ENCODE data around the gene TTC21A. TPM values are rescaled to one million over a fixed set of nuclear protein-coding genes. Genes with fewer than 3 reads are reported as not detected.

The TTC21A gene
- total RNA-seq, 1 experiment from 2014 or later, result 9.5 TPM

DNA sequence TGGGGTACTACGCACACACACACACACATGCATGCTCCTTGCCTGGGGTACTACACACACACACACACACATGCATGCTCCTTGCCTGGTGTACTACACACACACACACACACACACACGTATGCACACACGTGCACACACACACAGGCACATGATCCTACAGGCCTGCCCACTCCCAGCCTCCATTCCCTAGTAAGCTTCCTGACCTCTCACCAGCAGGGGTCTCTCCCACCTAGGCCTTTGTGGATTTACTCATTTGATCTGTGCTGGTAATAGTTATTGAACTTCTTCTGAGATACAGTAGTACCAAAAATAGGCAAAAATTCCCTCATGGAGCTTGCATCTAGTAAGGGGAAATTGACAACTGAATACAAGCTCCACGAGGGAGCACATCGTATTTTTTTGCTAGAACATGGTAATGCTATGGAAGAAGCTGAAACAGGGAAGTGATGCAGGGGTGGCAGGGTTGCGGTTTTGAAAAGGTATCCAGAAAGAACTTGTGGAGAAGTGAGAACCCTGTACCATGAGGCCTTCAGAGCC, 19.1 kb downstream of the TTC21A start:
- TF ChIP-seq CTCF (conservative IDR thresholded peaks at IDR 0.05) (peak; percentile 53), EZH2 (IDR thresholded peaks at IDR 0.05; ENCODE audit: low read depth) (no peak)
- Histone ChIP-seq H3K9me2 (ENCODE audit: insufficient read depth) (no peaks in the 10 kb centered on the region), H3F3A (ENCODE audit: insufficient read depth, low read depth) (peaks cover 26% of the 10 kb centered on the region), H3K27ac (peak overlapping the region; percentile 68), H3K27me3 (ENCODE audit: insufficient read depth, low read depth) (no peaks in the 10 kb centered on the region), H3K4me2 (peak overlapping the region; percentile 56), H3K9me3 (ENCODE audit: insufficient read depth, low read depth) (no peaks in the 10 kb centered on the region), H3K4me3 (no peak overlapping the region), H3K36me3 (ENCODE audit: low read depth) (no peaks in the 10 kb centered on the region), H3K4me1 (replicated peaks; ENCODE audit: insufficient read depth) (peaks cover 41% of the 10 kb centered on the region), H2AFZ (no peak overlapping the region), H4K20me1 (ENCODE audit: insufficient read depth) (no peaks in the 10 kb centered on the region), H3K79me2 (ENCODE audit: low read depth) (no peaks in the 10 kb centered on the region)
- intact Hi-C loops (cut with micrococcal nuclease; ENCODE audit: unreplicated experiment), result loop anchor here (1.0 kb wide), 3 partner anchors 25 to 63 kb away; no protein-coding TSS in a partner anchor
- no TSS peak for BruUV-seq (replicated peaks)
- POLR2A ChIA-PET (ENCODE audit: unreplicated experiment), result interaction anchor here (0.6 to 1.1 kb wide), 5 partner anchors 14 to 259 kb away, joined by 3 to 14 read pairs (median 6); no protein-coding TSS in a partner anchor
- peak in 1 of 2 experiments; percentile 29 for DNase-seq
- CTCF ChIA-PET, result interaction anchor here (0.6 to 3.8 kb wide), 7 partner anchors 19 to 162 kb away, joined by 3 to 30 read pairs (median 5); partner anchors contain the start of genes GORASP1 and TTC21A

DNA sequence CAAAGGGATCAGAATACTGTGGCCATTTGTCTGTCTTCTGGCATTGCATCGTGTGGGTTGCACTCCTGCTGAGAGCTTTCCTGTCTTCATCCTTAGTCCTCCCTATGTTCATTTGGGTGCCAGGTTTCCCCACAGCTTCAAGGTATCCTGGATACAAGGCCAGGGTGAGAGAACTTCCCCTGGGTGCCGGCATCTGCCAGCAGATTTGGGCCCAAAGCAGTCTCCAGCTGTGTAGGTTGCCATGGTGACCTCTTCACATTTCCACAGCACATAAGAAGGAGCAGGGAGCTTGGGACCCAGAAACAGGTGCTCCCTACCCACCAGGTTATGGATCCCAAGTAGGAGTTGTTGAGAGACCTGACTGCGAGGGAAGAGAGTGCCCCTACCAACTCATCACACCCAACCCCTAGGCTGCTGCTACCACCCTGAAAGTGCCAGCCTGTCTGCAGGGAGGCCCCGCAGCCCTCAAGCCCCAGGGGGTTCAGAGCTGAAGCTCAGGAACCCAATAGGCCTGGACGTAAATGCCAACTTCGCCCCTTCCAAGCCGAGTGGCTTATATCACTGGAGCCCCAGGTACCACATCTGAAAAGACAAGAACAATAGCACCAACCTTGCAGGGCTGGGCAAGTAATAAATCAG, 19.9 kb downstream of the TTC21A start:
- H3K9me2 ChIP-seq (ENCODE audit: insufficient read depth), result no peaks in the 10 kb centered on the region
- no peaks in the 10 kb centered on the region for H3K79me2 ChIP-seq (ENCODE audit: low read depth)
- H3K36me3 ChIP-seq (ENCODE audit: low read depth), result no peaks in the 10 kb centered on the region
- no peaks in the 10 kb centered on the region for H3K27me3 ChIP-seq (ENCODE audit: insufficient read depth, low read depth)
- intact Hi-C loops (cut with micrococcal nuclease; ENCODE audit: unreplicated experiment), result no loop called here
- no peaks in the 10 kb centered on the region for H4K20me1 ChIP-seq (ENCODE audit: insufficient read depth)
- H2AFZ ChIP-seq, result no peak overlapping the region
- TF ChIP-seq EZH2 (IDR thresholded peaks at IDR 0.05; ENCODE audit: low read depth) (no peak), CTCF (conservative IDR thresholded peaks at IDR 0.05) (no peak)
- H3K4me1 ChIP-seq (replicated peaks; ENCODE audit: insufficient read depth), result peaks cover 48% of the 10 kb centered on the region
- DNase-seq, result no peak
- BruUV-seq (replicated peaks), result no TSS peak
- ChIA-PET CTCF (interaction anchor here (0.6 to 3.8 kb wide), 6 partner anchors 24 to 161 kb away, joined by 3 to 30 read pairs (median 6); no protein-coding TSS in a partner anchor), POLR2A (ENCODE audit: unreplicated experiment) (no interaction called here)
- peak overlapping the region; percentile 68; the same call in 1 of the 2 replicates for H3K27ac ChIP-seq
- H3K9me3 ChIP-seq (ENCODE audit: insufficient read depth, low read depth), result no peaks in the 10 kb centered on the region
- H3K4me3 ChIP-seq, result no peak overlapping the region
- peak overlapping the region; percentile 56; the same call in 1 of the 2 replicates for H3K4me2 ChIP-seq
- H3F3A ChIP-seq (ENCODE audit: insufficient read depth, low read depth), result peaks cover 34% of the 10 kb centered on the region

DNA sequence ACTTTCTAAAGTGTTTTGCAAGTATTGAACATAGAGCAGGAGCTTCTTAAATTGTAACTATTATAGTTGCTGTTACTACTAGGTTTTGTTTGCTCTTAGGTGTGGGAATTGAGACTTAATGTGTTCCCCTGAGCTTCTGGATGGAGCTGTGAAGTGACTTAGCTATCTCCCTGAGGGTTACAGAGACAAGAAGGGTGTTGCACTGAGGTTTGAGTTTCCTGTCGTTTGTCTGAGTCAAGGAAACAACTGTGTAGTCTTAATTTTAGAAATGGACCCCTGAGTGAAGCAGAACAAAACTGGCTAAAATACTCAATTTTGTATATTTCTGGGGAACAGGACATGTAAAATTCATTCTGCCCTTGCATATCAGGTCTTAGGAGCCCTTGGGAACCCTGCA, 20.4 kb downstream of the TTC21A start:
- H3K4me2 ChIP-seq, result no peak overlapping the region
- BruUV-seq (replicated peaks), result no TSS peak
- DNase-seq, result no peak
- intact Hi-C loops (cut with micrococcal nuclease; ENCODE audit: unreplicated experiment), result no loop called here
- no peaks in the 10 kb centered on the region for H3K79me2 ChIP-seq (ENCODE audit: low read depth)
- no peaks in the 10 kb centered on the region for H3K27me3 ChIP-seq (ENCODE audit: insufficient read depth, low read depth)
- H2AFZ ChIP-seq, result no peak overlapping the region
- H3F3A ChIP-seq (ENCODE audit: insufficient read depth, low read depth), result peaks cover 39% of the 10 kb centered on the region
- peaks cover 53% of the 10 kb centered on the region for H3K4me1 ChIP-seq (replicated peaks; ENCODE audit: insufficient read depth)
- H3K4me3 ChIP-seq, result no peak overlapping the region
- CTCF ChIA-PET, result interaction anchor here (1.1 kb wide), 2 partner anchors 69 to 161 kb away, joined by 3 to 4 read pairs; no protein-coding TSS in a partner anchor
- POLR2A ChIA-PET (ENCODE audit: unreplicated experiment), result no interaction called here
- H3K9me2 ChIP-seq (ENCODE audit: insufficient read depth), result no peaks in the 10 kb centered on the region
- no peaks in the 10 kb centered on the region for H3K9me3 ChIP-seq (ENCODE audit: insufficient read depth, low read depth)
- H4K20me1 ChIP-seq (ENCODE audit: insufficient read depth), result no peaks in the 10 kb centered on the region
- no peaks in the 10 kb centered on the region for H3K36me3 ChIP-seq (ENCODE audit: low read depth)
- H3K27ac ChIP-seq, result no peak overlapping the region
- no peak for TF ChIP-seq CTCF (conservative IDR thresholded peaks at IDR 0.05)
- TF ChIP-seq EZH2 (IDR thresholded peaks at IDR 0.05; ENCODE audit: low read depth), result no peak

Measured in PC-9 (cell line).